HepG2 (cell line): Measurements from ENCODE around the gene SLC13A3. TPM values are rescaled to one million over a fixed set of nuclear protein-coding genes. Genes with fewer than 3 reads are reported as not detected.

Experiments used
- CBX5 ChIP-seq: sonication (generic); formaldehyde crosslinking; IDR thresholded peaks from 2 replicates; pipeline ENCODE4 v1.4.0; 2020; ENCODE audit warnings: missing genetic modification reagents, borderline replicate concordance
- GABPB1 ChIP-seq: IDR thresholded peaks from 2 replicates; pipeline ENCODE4 v1.6.1; 2016; ENCODE audit warnings: mild to moderate bottlenecking, missing genetic modification reagents, moderate library complexity, missing compliant biosample characterization
- GFI1 ChIP-seq: sonication (generic); formaldehyde crosslinking; IDR thresholded peaks from 2 replicates; pipeline ENCODE4 v1.5.0; 2020; ENCODE audit warnings: missing genetic modification reagents, mild to moderate bottlenecking, borderline replicate concordance
- GTF2F1 ChIP-seq: fragments of 150-350 bp; IDR thresholded peaks from 2 replicates; pipeline ENCODE4 v1.6.1; 2014; ENCODE audit warnings: low read length
- MAFF ChIP-seq: IDR thresholded peaks from 2 replicates; pipeline ENCODE4 v1.6.1; 2011; ENCODE audit warnings: low read depth, low read length, improper control_type of control experiment
- SAP130 ChIP-seq: IDR thresholded peaks from 2 replicates; pipeline ENCODE4 v1.6.1; 2016; ENCODE audit warnings: low read depth
- SIN3A ChIP-seq: IDR thresholded peaks from 2 replicates; pipeline ENCODE4 v1.6.1; 2011; ENCODE audit warnings: low read depth, mild to moderate bottlenecking, control low read depth, low read length, borderline replicate concordance
- SMC3 ChIP-seq: IDR thresholded peaks from 2 replicates; pipeline ENCODE4 v1.6.1; 2011; ENCODE audit warnings: low read length, improper control_type of control experiment
- ZBTB26 ChIP-seq: IDR thresholded peaks from 2 replicates; pipeline ENCODE4 v1.6.1; 2016; ENCODE audit warnings: missing compliant biosample characterization, missing genetic modification reagents, borderline replicate concordance
- ZBTB42 ChIP-seq: sonication (generic); formaldehyde crosslinking; IDR thresholded peaks from 2 replicates; pipeline ENCODE4 v1.5.0; 2020; ENCODE audit warnings: mild to moderate bottlenecking, missing genetic modification reagents
- ZEB1 ChIP-seq: IDR thresholded peaks from 2 replicates; pipeline ENCODE4 v1.6.1; 2012; ENCODE audit warnings: mild to moderate bottlenecking, low read depth, inconsistent platforms; ENCODE audit not compliant: insufficient replicate concordance
- ZFP36 ChIP-seq: fragments of 150-350 bp; IDR thresholded peaks from 2 replicates; pipeline ENCODE4 v1.6.1; 2018; ENCODE audit warnings: borderline replicate concordance, low read length, low read depth; ENCODE audit not compliant: partially characterized antibody
- ZFP90 ChIP-seq: sonication (generic); formaldehyde crosslinking; IDR thresholded peaks from 2 replicates; pipeline ENCODE4 v1.8.0; 2022; ENCODE audit warnings: missing genetic modification reagents, mild to moderate bottlenecking, inconsistent platforms, borderline replicate concordance
- ZNF136 ChIP-seq: sonication (generic); formaldehyde crosslinking; IDR thresholded peaks from 2 replicates; pipeline ENCODE4 v1.8.1; 2022; ENCODE audit warnings: low read depth, mild to moderate bottlenecking, moderate library complexity, missing genetic modification reagents
- ZNF230 ChIP-seq: sonication (generic); formaldehyde crosslinking; IDR thresholded peaks from 2 replicates; pipeline ENCODE4 v1.4.0; 2020; ENCODE audit warnings: mild to moderate bottlenecking, missing genetic modification reagents
- ZNF264 ChIP-seq: sonication (generic); formaldehyde crosslinking; IDR thresholded peaks from 2 replicates; pipeline ENCODE4 v1.4.0; 2020; ENCODE audit warnings: missing genetic modification reagents
- ZNF326 ChIP-seq: sonication (generic); formaldehyde crosslinking; IDR thresholded peaks from 2 replicates; pipeline ENCODE4 v1.4.0; 2020; ENCODE audit warnings: missing genetic modification reagents, borderline replicate concordance
- ZNF496 ChIP-seq: sonication (generic); formaldehyde crosslinking; IDR thresholded peaks from 2 replicates; pipeline ENCODE4 v1.8.1; 2023; ENCODE audit warnings: mild to moderate bottlenecking, moderate library complexity, missing genetic modification reagents; ENCODE audit not compliant: insufficient replicate concordance
- ZNF580 ChIP-seq: IDR thresholded peaks from 2 replicates; pipeline ENCODE4 v1.6.1; 2016; ENCODE audit warnings: low read depth, borderline replicate concordance
- ZNF614 ChIP-seq: IDR thresholded peaks from 2 replicates; pipeline ENCODE4 v1.6.1; 2018; ENCODE audit warnings: missing biosample characterization, missing genetic modification reagents, inconsistent platforms, borderline replicate concordance
- ZNF652 ChIP-seq: IDR thresholded peaks from 2 replicates; pipeline ENCODE4 v1.6.1; 2016; ENCODE audit warnings: low read depth, borderline replicate concordance
- polyA plus RNA-seq, 8 experiments: library from polyadenylated mRNA; depleted of rRNA in 3 of 8; stranded (reverse) in 7 of 8; unstranded in 1 of 8; fragments of >200 nt; fragmentation: Illumina TruSeq in 4 of 8; extraction: Trizol in 4 of 8; gene quantifications; 2 replicates each; pipeline versions ENCODE4 v1.2.1 to v1.2.3, GENCODE V29; 2011 to 2016; ENCODE audit warnings: low read depth in 4 of 8, missing spikeins in 1 of 8, mixed read lengths in 1 of 8; ENCODE audit not compliant: insufficient read depth in 1 of 8
- total RNA-seq, 5 experiments: library from RNA; depleted of rRNA; stranded (reverse); fragments of >200 nt; fragmentation: Illumina TruSeq; extraction: Trizol; gene quantifications; 2 replicates each; pipeline ENCODE4 v1.2.3, GENCODE V29; 2016; ENCODE audit warnings: low read depth in 1 of 5
- TF ChIP-seq, protein P1 (sequence below): fragments of 450-650 bp; IDR thresholded peaks from 2 replicates; pipeline ENCODE4 v1.6.1; 2017; ENCODE audit warnings: mild to moderate bottlenecking

The SLC13A3 gene
- total and polyA plus RNA-seq, 2 of the 13 experiments (the other 11 are each of a cell fraction or from before 2014, with no cell fraction given): 66.5 to 76.0 TPM

GRCh38 chr20:46648903-46649649 lies 2.2 kb downstream of the SLC13A3 start (continued):
- TF ChIP-seq ZBTB26 (CRISPR knock-in tag) (no peak), SIN3A (no peak), SAP130 (CRISPR knock-in tag) (peak; percentile 32; the same call in 1 of the 2 replicates), CBX5 (CRISPR knock-in tag) (no peak), MAFF (no peak), GTF2F1 (no peak), SMC3 (peak; percentile 24; the same call in 1 of the 2 replicates), ZNF614 (no peak), ZNF496 (CRISPR knock-in tag) (no peak), ZEB1 (peak; percentile 17), GFI1 (CRISPR knock-in tag) (no peak), ZBTB42 (CRISPR knock-in tag) (no peak), ZNF652 (CRISPR knock-in tag) (no peak), ZNF580 (CRISPR knock-in tag) (no peak), ZNF136 (CRISPR knock-in tag) (0 out of 2 replicates have a peak, but pooled peaks have one; percentile 73), ZFP36 (peak; percentile 23), GABPB1 (CRISPR knock-in tag) (no peak), ZNF264 (CRISPR knock-in tag) (peak; percentile 36; the same call in 1 of the 2 replicates), ZNF230 (CRISPR knock-in tag) (no peak), ZNF326 (CRISPR knock-in tag) (no peak), ZFP90 (CRISPR knock-in tag) (no peak)
- TF ChIP-seq, protein P1, sequence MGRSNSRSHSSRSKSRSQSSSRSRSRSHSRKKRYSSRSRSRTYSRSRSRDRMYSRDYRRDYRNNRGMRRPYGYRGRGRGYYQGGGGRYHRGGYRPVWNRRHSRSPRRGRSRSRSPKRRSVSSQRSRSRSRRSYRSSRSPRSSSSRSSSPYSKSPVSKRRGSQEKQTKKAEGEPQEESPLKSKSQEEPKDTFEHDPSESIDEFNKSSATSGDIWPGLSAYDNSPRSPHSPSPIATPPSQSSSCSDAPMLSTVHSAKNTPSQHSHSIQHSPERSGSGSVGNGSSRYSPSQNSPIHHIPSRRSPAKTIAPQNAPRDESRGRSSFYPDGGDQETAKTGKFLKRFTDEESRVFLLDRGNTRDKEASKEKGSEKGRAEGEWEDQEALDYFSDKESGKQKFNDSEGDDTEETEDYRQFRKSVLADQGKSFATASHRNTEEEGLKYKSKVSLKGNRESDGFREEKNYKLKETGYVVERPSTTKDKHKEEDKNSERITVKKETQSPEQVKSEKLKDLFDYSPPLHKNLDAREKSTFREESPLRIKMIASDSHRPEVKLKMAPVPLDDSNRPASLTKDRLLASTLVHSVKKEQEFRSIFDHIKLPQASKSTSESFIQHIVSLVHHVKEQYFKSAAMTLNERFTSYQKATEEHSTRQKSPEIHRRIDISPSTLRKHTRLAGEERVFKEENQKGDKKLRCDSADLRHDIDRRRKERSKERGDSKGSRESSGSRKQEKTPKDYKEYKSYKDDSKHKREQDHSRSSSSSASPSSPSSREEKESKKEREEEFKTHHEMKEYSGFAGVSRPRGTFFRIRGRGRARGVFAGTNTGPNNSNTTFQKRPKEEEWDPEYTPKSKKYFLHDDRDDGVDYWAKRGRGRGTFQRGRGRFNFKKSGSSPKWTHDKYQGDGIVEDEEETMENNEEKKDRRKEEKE: no peak
